Thyroid gland (tissue), 4 donors: Measurements from ENCODE around the gene ZBED1.

ENCODE experiments used
- CTCF ChIP-seq, 6 experiments: fragments of 200-600 bp in 3 of 6; fragments of 450-650 bp in 3 of 6; sonication (generic) in 3 of 6; IDR thresholded peaks; one replicate each; pipeline ENCODE4 v1.5.1; 2016 to 2019; ENCODE audit warnings: antibody characterized with exemption in 6 of 6, mild to moderate bottlenecking in 2 of 6, inconsistent platforms in 1 of 6, moderate library complexity in 1 of 6
- POLR2A ChIP-seq, 2 donors: fragments of 450-650 bp; IDR thresholded peaks; one replicate each; pipeline ENCODE4 v1.6.1; 2017; ENCODE audit warnings: antibody characterized with exemption in 2 of 2, mild to moderate bottlenecking in 2 of 2, moderate library complexity in 1 of 2

DNA sequence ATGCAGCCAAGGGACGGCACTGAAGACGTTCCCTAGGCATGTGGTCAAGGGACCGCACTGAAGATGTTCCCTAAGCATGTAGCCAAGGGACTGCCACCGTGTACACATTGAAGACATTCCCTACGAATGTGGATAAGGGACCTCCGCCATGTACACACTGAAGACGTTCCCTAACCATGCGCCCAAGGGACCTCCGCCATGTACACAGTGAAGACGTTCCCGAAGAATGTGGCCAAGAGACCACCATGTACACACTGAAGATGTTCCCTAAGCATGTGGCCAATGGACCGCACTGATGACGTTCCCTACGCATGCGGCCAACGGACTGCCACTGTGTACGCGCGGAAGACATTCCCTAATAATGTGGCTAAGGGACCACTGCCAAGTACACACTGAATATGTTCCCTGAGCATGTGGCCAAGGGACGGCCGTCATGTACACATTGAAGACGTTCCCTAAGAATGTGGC lies 48.4 kb downstream of the ZBED1 start:
- TF ChIP-seq CTCF (IDR thresholded peaks at IDR 0.05), result no peak
- no peak for TF ChIP-seq POLR2A (IDR thresholded peaks at IDR 0.05)
